Stimulated activated CD8-positive, alpha-beta memory T cell treated with anti-CD3 and anti-CD28 coated beads, Interleukin-4, amount 100 ng/mL, for 48 hours (primary cell): ENCODE measurements around the gene OR13J1.
"Not testable (repeated sequence)": the region's sequence is repeated elsewhere in the genome, so short reads cannot be mapped to it uniquely, and the experiment has no call there.

Experiments
- DNase-seq: peaks from one replicate; pipeline ENCODE4 v3.0.0-alpha.2; 2020

The OR13J1 gene

GRCh38 chr9:35870351-35870923, at the start of gene OR13J1:
Gene OR13J1 (minus strand): TSS chr9:35870401. CDS start chr9:35870401, 0 bp downstream.
- no peak for DNase-seq

GRCh38 chr9:35919212-35920008, 49.2 kb upstream of the OR13J1 start:
- DNase-seq: no peak

GRCh38 chr9:35918780-35919179, 48.6 kb upstream of the OR13J1 start:
- DNase-seq: no peak

GRCh38 chr9:35917261-35917660, 47.1 kb upstream of the OR13J1 start:
- no peak for DNase-seq

GRCh38 chr9:35915681-35916294, 45.6 kb upstream of the OR13J1 start:
- DNase-seq: no peak

- no peak for DNase-seq
Observed at GRCh38 chr9:35914301-35914807, 44.2 kb upstream of the OR13J1 start.

GRCh38 chr9:35913429-35913828, 43.2 kb upstream of the OR13J1 start:
- not testable (repeated sequence) for DNase-seq

- no peak for DNase-seq
Observed at GRCh38 chr9:35912791-35913400, 42.7 kb upstream of the OR13J1 start.

- DNase-seq: no peak
Observed at GRCh38 chr9:35911690-35912089, 41.5 kb upstream of the OR13J1 start.

- DNase-seq: peak; percentile 48
Observed at GRCh38 chr9:35910613-35911359, 40.6 kb upstream of the OR13J1 start.

GRCh38 chr9:35909687-35910612, 39.7 kb upstream of the OR13J1 start:
- no peak for DNase-seq

GRCh38 chr9:35909274-35909673, 39.1 kb upstream of the OR13J1 start, which contains the start of gene SPAAR:
Gene SPAAR (plus strand): TSS chr9:35909490. CDS start chr9:35910464, 974 bp downstream.
- DNase-seq: no peak

- DNase-seq: no peak
Observed at GRCh38 chr9:35908504-35909125, 38.4 kb upstream of the OR13J1 start.

- no peak for DNase-seq
Observed at GRCh38 chr9:35907711-35908503, 37.7 kb upstream of the OR13J1 start.

GRCh38 chr9:35906923-35907699, 36.9 kb upstream of the OR13J1 start:
- no peak for DNase-seq

GRCh38 chr9:35905912-35906679, 35.9 kb upstream of the OR13J1 start, which contains the start of gene HRCT1:
Gene HRCT1 (plus strand): TSS chr9:35906202. CDS start chr9:35906288, 86 bp downstream.
- no peak for DNase-seq

GRCh38 chr9:35905051-35905781, 35.0 kb upstream of the OR13J1 start:
- no peak for DNase-seq

- DNase-seq: no peak
Observed at GRCh38 chr9:35904338-35904737, 34.1 kb upstream of the OR13J1 start.
